Fibroblast of lung (primary cell): Measurements from ENCODE around the gene CXCL12.

Experiments used
- CTCF ChIP-seq, 2 donors: IDR thresholded peaks in 1 of 2; conservative IDR thresholded peaks in 1 of 2; 1 replicate in 1 of 2; 2 replicates in 1 of 2; pipeline ENCODE4 v1.5.1; 2011 to 2012; ENCODE audit warnings: low read length in 2 of 2, control low read depth in 1 of 2, inconsistent platforms in 1 of 2, low read depth in 1 of 2, mild to moderate bottlenecking in 1 of 2
- EZH2 ChIP-seq: IDR thresholded peaks from 2 replicates; pipeline ENCODE4 v1.5.1; 2012; ENCODE audit warnings: low read length, control low read depth, mild to moderate bottlenecking; ENCODE audit errors: missing control alignments

DNA sequence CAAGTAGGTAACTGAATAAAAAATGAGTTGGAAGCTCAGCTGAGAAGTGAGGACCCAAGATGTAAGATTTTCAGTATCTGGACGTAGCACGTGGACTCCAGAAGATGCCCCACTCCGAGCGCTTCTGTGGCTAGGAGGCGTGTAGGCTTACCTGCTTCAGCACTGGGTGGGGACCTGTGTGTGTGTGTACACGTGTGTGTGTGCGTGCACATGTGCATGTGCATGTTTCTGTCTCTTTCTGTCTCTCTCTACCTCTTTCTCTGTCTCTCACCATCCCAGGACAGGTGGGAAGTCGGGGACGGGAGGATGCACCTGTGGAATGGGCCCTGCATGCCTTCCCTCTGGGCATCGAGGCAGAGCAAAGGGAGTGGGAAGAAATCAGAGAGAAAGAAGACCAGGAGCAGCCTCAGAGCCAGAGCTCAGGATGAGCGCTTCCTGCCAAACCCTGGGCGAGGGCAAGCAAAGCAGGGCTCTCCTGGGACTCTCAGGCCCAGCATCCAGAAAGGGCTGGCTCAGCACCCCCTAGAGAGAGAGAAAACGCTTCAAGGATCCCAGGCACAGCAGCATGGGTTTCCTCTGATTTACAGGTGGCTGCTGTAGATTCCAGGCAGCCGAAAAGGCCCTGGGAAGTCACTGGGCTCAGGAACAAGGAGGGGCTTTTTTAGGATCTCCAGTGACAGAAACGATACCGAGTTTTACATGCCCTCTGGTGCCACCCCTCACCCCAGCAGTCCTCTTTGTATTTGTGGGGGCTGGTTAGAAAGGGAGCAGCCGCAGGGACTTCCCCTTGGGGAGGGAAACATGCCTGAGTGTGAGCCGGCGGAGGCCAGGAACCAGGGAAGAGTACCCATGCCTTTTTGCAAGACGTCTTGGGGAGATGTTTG, 28.5 kb downstream of the CXCL12 start:
- TF ChIP-seq CTCF (conservative IDR thresholded peaks at IDR 0.05 in 1 of 2, IDR thresholded peaks at IDR 0.05 in 1 of 2; ENCODE audit: low read depth in 1 of 2, low read length in 2 of 2): no peak
- TF ChIP-seq EZH2: no peak
